ENCODE measurements around the gene NUDT22.

GRCh38 chr11:64278576-64279190 lies 52.6 kb downstream of the NUDT22 start:
- TF ChIP-seq POLR2A (IDR thresholded peaks at IDR 0.05; ENCODE audit: low read depth) (no peak), EP300 (IDR thresholded peaks at IDR 0.05) (no peak), POLR2AphosphoS5 (IDR thresholded peaks at IDR 0.05) (no peak)
- TF ChIP-seq, protein P1, sequence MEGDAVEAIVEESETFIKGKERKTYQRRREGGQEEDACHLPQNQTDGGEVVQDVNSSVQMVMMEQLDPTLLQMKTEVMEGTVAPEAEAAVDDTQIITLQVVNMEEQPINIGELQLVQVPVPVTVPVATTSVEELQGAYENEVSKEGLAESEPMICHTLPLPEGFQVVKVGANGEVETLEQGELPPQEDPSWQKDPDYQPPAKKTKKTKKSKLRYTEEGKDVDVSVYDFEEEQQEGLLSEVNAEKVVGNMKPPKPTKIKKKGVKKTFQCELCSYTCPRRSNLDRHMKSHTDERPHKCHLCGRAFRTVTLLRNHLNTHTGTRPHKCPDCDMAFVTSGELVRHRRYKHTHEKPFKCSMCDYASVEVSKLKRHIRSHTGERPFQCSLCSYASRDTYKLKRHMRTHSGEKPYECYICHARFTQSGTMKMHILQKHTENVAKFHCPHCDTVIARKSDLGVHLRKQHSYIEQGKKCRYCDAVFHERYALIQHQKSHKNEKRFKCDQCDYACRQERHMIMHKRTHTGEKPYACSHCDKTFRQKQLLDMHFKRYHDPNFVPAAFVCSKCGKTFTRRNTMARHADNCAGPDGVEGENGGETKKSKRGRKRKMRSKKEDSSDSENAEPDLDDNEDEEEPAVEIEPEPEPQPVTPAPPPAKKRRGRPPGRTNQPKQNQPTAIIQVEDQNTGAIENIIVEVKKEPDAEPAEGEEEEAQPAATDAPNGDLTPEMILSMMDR (IDR thresholded peaks at IDR 0.05): no peak
